Measurements from ENCODE around the gene OBSL1.
A peak's percentile ranks its signal among the peaks of the same experiment; 100 is the strongest.

Gene OBSL1

GRCh38 chr2:219571311-219572236 lies at the start of gene OBSL1:
OBSL1 (minus strand) TSS chr2:219571539; CDS start chr2:219571232, 307 bp downstream.
- DNase-seq, result no peak

- DNase-seq, result no peak
Measured at GRCh38 chr2:219620546-219620945, 49.2 kb upstream of the OBSL1 start.

- no peak for DNase-seq
Measured at GRCh38 chr2:219619235-219619634, 47.9 kb upstream of the OBSL1 start.

- no peak for DNase-seq
Measured at GRCh38 chr2:219618733-219619122, 47.4 kb upstream of the OBSL1 start.

- no peak for DNase-seq
Measured at GRCh38 chr2:219616550-219616949, 45.2 kb upstream of the OBSL1 start.

- no peak for DNase-seq
Measured at GRCh38 chr2:219615894-219616293, 44.6 kb upstream of the OBSL1 start.

- no peak for DNase-seq
Measured at GRCh38 chr2:219615036-219615435, 43.7 kb upstream of the OBSL1 start.

- DNase-seq, result no peak
Measured at GRCh38 chr2:219614076-219614860, 42.9 kb upstream of the OBSL1 start.

GRCh38 chr2:219613461-219614070 lies 42.2 kb upstream of the OBSL1 start:
- DNase-seq, result no peak

- DNase-seq, result no peak
Measured at GRCh38 chr2:219612577-219613286, 41.4 kb upstream of the OBSL1 start.

GRCh38 chr2:219611866-219612576 lies 40.7 kb upstream of the OBSL1 start:
- DNase-seq, result no peak

GRCh38 chr2:219611306-219611705 lies 40.0 kb upstream of the OBSL1 start:
- no peak for DNase-seq

- no peak for DNase-seq
Measured at GRCh38 chr2:219609149-219609750, 37.9 kb upstream of the OBSL1 start.

GRCh38 chr2:219608399-219608964 lies 37.1 kb upstream of the OBSL1 start:
- DNase-seq, result no peak

- no peak for DNase-seq
Measured at GRCh38 chr2:219607931-219608330, 36.6 kb upstream of the OBSL1 start.

- no peak for DNase-seq
Measured at GRCh38 chr2:219605607-219605954, 34.2 kb upstream of the OBSL1 start.

- DNase-seq, result no peak
Measured at GRCh38 chr2:219603771-219604170, 32.4 kb upstream of the OBSL1 start.

GRCh38 chr2:219598308-219599078 lies 27.2 kb upstream of the OBSL1 start:
- no peak for DNase-seq

- peak; percentile 88 for DNase-seq
Measured at GRCh38 chr2:219597552-219598307, 26.4 kb upstream of the OBSL1 start, which contains the start of gene STK11IP. STK11IP (plus strand) TSS chr2:219597857; CDS start chr2:219598120, 263 bp downstream.
